K562 (cell line): ENCODE data around the gene MRPL11. TPM values are rescaled to one million over a fixed set of nuclear protein-coding genes. Genes with fewer than 3 reads are reported as not detected.

Experiments used
- ATF7 ChIP-seq: fragments of 450-650 bp; IDR thresholded peaks from 2 replicates; pipeline ENCODE4 v1.7.1; 2014; ENCODE audit warnings: mild to moderate bottlenecking, moderate library complexity
- CBFA2T3 ChIP-seq: fragments of 450-650 bp; IDR thresholded peaks from 2 replicates; pipeline ENCODE4 v1.6.1; 2017
- CCNT2 ChIP-seq: IDR thresholded peaks from 2 replicates; pipeline ENCODE4 v1.6.1; 2011; ENCODE audit warnings: borderline replicate concordance, low read depth, mild to moderate bottlenecking, moderate library complexity, mixed read lengths, low read length; ENCODE audit not compliant: insufficient read length; ENCODE audit errors: extremely low read depth
- DPF2 ChIP-seq: fragments of 450-650 bp; IDR thresholded peaks from 2 replicates; pipeline ENCODE4 v1.6.1; 2016
- GATA2 ChIP-seq: sonication (generic); formaldehyde crosslinking; IDR thresholded peaks from 2 replicates; pipeline ENCODE4 v1.4.0; 2020; ENCODE audit warnings: mild to moderate bottlenecking, missing genetic modification reagents
- HNRNPK ChIP-seq: fragments of 200-400 bp; formaldehyde crosslinking; IDR thresholded peaks from one replicate; pipeline ENCODE4 v1.6.1; 2018; ENCODE audit warnings: mild to moderate bottlenecking, low read depth, low read length; ENCODE audit not compliant: poor library complexity, severe bottlenecking
- HOXB6 ChIP-seq: fragments of 250-450 bp; sonication (Bioruptor Pico); IDR thresholded peaks from 2 replicates; pipeline ENCODE4 v1.5.1; 2022; ENCODE audit warnings: mild to moderate bottlenecking, borderline replicate concordance
- JUNB ChIP-seq: fragments of 450-650 bp; formaldehyde crosslinking; conservative IDR thresholded peaks from 2 replicates; pipeline ENCODE4 v1.4.0; 2020; ENCODE audit warnings: mild to moderate bottlenecking
- NCOA2 ChIP-seq, 2 experiments: fragments of 450-650 bp; IDR thresholded peaks; 2 replicates each; pipeline ENCODE4 v1.6.1; 2018; ENCODE audit warnings: mild to moderate bottlenecking in 2 of 2, moderate library complexity in 1 of 2; ENCODE audit not compliant: partially characterized antibody in 2 of 2
- NR3C1 ChIP-seq: sonication (generic); formaldehyde crosslinking; IDR thresholded peaks from 2 replicates; pipeline ENCODE4 v1.8.1; 2022; ENCODE audit warnings: missing genetic modification reagents
- PHB2 ChIP-seq: fragments of 450-650 bp; IDR thresholded peaks from 2 replicates; pipeline ENCODE4 v1.6.1; 2017; ENCODE audit warnings: low read depth
- RNF2 ChIP-seq: sonication (generic); IDR thresholded peaks from 2 replicates; pipeline ENCODE4 v1.6.1; 2016
- SAFB ChIP-seq: fragments of 200-400 bp; formaldehyde crosslinking; IDR thresholded peaks from 2 replicates; pipeline ENCODE4 v1.6.1; 2017; ENCODE audit warnings: low read depth, low read length, borderline replicate concordance
- SETDB1 ChIP-seq: IDR thresholded peaks from one replicate; pipeline ENCODE4 v1.6.1; 2012; ENCODE audit warnings: low read length, control low read depth, inconsistent platforms
- SRSF9 ChIP-seq: fragments of 200-400 bp; formaldehyde crosslinking; IDR thresholded peaks from 2 replicates; pipeline ENCODE4 v1.6.1; 2017; ENCODE audit warnings: low read depth, low read length, borderline replicate concordance
- TOE1 ChIP-seq, 2 experiments: fragments of 450-650 bp in 1 of 2; sonication (generic) in 1 of 2; formaldehyde crosslinking in 1 of 2; IDR thresholded peaks; 2 replicates each; pipeline versions ENCODE4 v1.7.1 to v1.8.0; 2016 to 2022; ENCODE audit warnings: borderline replicate concordance in 2 of 2, mild to moderate bottlenecking in 2 of 2, antibody characterized with exemption in 1 of 2, inconsistent platforms in 1 of 2, low read depth in 1 of 2, missing genetic modification reagents in 1 of 2, moderate library complexity in 1 of 2
- TRIM28 ChIP-seq: fragments of 450-650 bp; IDR thresholded peaks from 2 replicates; pipeline ENCODE4 v1.6.1; 2017
- ZNF584 ChIP-seq: fragments of 200-800 bp; sonication (Bioruptor generic); IDR thresholded peaks from 2 replicates; pipeline ENCODE4 v1.6.1; 2016; ENCODE audit warnings: low read depth, mild to moderate bottlenecking, missing genetic modification characterization, missing compliant biosample characterization
- ZNF696 ChIP-seq: fragments of 250-450 bp; sonication (Bioruptor Pico); conservative IDR thresholded peaks from 2 replicates; pipeline ENCODE4 v1.4.0; 2020; ENCODE audit warnings: mild to moderate bottlenecking, moderate library complexity
- polyA plus RNA-seq, 8 experiments: library from polyadenylated mRNA; depleted of rRNA in 4 of 8; stranded (reverse) in 5 of 8; unstranded in 3 of 8; fragments of >200 nt; fragmentation: Nextera tagmentation in 2 of 8; fragmentation: Illumina TruSeq in 1 of 8; extraction: Ambion mirVana in 2 of 8; extraction: Trizol in 1 of 8; gene quantifications; 2 replicates each; pipeline versions ENCODE4 v1.2.1 to v1.2.3, GENCODE V29; 2011 to 2014; ENCODE audit warnings: inconsistent platforms in 1 of 8, missing spikeins in 1 of 8
- total RNA-seq, 7 experiments: library from RNA; depleted of rRNA in 6 of 7; stranded (reverse); fragments of >200 nt in 6 of 7; fragmentation: Illumina TruSeq in 2 of 7; extraction: Trizol in 2 of 7; gene quantifications; 2 replicates each; pipeline versions ENCODE4 v1.2.1 to v1.2.3, GENCODE V29; 2011 to 2021; ENCODE audit warnings: low replicate concordance in 1 of 7
- TF ChIP-seq, protein P1 (sequence below): IDR thresholded peaks from 2 replicates; pipeline ENCODE4 v1.6.1; 2016; ENCODE audit warnings: missing genetic modification characterization, missing compliant biosample characterization
- TF ChIP-seq, protein P2 (sequence below): sonication (generic); formaldehyde crosslinking; IDR thresholded peaks from 2 replicates; pipeline ENCODE4 v1.8.0; 2022; ENCODE audit warnings: mild to moderate bottlenecking, missing genetic modification reagents

MRPL11 gene
- total and polyA plus RNA-seq, 9 of the 15 experiments (the other 6 are each of a cell fraction or from before 2014, with no cell fraction given) = 33.0 to 173 (median 91.9) TPM

DNA sequence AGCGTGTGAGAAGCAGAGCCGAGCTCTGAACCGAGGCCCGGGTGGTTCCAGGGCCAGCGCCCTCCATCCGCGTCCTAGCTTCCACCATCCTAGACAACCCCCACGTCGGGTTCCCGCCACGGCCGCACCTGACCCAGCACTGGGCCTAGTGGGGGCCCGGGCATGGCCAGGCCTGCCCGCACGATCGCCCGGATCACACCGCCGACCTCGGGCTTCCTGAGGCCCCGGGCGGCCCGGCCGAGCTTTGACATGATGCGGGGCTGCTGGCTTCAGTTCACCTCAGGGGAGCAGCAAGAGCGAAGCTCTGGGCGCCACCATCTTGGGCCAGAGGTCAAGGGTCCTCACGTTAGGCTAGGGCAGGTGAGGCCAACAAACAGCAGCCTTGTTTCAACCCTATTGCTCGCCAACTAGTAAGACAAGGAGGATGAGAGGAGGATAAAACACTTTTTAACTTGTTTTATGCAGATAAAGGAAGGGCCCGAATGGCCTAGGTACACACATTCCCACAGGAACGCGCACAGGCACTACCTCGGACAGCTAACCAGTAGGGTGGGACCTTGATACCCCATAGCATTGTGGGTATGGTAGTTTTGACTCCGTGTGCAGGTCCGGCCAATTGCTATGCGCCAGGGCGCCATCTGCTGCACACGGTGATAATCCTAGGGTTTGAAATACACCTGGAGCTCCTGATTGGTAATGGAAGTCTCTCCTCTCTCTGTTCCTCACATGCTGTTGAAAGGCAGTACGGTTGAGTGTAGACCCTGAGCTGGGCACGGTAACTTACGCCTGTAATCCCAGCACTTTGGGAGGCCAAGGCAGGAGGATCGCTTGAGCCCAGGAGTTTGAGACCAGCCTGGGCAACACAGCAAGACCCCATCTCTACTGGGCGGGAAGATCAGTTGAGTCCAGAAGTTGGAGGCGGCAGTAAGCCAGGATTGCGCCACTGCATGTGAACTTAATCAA is at the start of gene MRPL11 (continued):
- TF ChIP-seq HNRNPK (no peak), NCOA2 (IDR thresholded peaks at IDR 0.05; ENCODE audit: partially characterized antibody in 2 of 2) (peak in 1 of 2 experiments; percentile 99), SRSF9 (no peak), SAFB (no peak), TRIM28 (peak; percentile 48; the same call in 1 of the 2 replicates), TOE1 (IDR thresholded peaks at IDR 0.05; ENCODE audit: borderline replicate concordance) (peak; percentile 95), TOE1 (CRISPR knock-in tag; IDR thresholded peaks at IDR 0.05; ENCODE audit: borderline replicate concordance, low read depth) (0 out of 2 replicates have a peak, but pooled peaks have one; percentile 19), GATA2 (CRISPR knock-in tag) (no peak), ZNF696 (CRISPR knock-in tag) (no peak), RNF2 (no peak), ZNF584 (no peak), ATF7 (peak; percentile 89), HOXB6 (no peak), NR3C1 (CRISPR knock-in tag) (no peak), SETDB1 (no peak), DPF2 (0 out of 2 replicates have a peak, but pooled peaks have one; percentile 13), PHB2 (no peak), CBFA2T3 (no peak), JUNB (CRISPR knock-in tag) (no peak), CCNT2 (no peak)
- TF ChIP-seq, protein P1, sequence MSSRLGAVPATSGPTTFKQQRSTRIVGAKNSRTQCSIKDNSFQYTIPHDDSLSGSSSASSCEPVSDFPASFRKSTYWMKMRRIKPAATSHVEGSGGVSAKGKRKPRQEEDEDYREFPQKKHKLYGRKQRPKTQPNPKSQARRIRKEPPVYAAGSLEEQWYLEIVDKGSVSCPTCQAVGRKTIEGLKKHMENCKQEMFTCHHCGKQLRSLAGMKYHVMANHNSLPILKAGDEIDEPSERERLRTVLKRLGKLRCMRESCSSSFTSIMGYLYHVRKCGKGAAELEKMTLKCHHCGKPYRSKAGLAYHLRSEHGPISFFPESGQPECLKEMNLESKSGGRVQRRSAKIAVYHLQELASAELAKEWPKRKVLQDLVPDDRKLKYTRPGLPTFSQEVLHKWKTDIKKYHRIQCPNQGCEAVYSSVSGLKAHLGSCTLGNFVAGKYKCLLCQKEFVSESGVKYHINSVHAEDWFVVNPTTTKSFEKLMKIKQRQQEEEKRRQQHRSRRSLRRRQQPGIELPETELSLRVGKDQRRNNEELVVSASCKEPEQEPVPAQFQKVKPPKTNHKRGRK (tag) = no peak
- TF ChIP-seq, protein P2, sequence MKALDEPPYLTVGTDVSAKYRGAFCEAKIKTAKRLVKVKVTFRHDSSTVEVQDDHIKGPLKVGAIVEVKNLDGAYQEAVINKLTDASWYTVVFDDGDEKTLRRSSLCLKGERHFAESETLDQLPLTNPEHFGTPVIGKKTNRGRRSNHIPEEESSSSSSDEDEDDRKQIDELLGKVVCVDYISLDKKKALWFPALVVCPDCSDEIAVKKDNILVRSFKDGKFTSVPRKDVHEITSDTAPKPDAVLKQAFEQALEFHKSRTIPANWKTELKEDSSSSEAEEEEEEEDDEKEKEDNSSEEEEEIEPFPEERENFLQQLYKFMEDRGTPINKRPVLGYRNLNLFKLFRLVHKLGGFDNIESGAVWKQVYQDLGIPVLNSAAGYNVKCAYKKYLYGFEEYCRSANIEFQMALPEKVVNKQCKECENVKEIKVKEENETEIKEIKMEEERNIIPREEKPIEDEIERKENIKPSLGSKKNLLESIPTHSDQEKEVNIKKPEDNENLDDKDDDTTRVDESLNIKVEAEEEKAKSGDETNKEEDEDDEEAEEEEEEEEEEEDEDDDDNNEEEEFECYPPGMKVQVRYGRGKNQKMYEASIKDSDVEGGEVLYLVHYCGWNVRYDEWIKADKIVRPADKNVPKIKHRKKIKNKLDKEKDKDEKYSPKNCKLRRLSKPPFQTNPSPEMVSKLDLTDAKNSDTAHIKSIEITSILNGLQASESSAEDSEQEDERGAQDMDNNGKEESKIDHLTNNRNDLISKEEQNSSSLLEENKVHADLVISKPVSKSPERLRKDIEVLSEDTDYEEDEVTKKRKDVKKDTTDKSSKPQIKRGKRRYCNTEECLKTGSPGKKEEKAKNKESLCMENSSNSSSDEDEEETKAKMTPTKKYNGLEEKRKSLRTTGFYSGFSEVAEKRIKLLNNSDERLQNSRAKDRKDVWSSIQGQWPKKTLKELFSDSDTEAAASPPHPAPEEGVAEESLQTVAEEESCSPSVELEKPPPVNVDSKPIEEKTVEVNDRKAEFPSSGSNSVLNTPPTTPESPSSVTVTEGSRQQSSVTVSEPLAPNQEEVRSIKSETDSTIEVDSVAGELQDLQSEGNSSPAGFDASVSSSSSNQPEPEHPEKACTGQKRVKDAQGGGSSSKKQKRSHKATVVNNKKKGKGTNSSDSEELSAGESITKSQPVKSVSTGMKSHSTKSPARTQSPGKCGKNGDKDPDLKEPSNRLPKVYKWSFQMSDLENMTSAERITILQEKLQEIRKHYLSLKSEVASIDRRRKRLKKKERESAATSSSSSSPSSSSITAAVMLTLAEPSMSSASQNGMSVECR (CRISPR knock-in tag) = peak; percentile 79
